HEK293T (cell line): ENCODE data around the gene C9orf85.

Experiments used
- CTCF ChIA-PET: fragments of 350-600 bp; formaldehyde crosslinking; extraction: SDS; loops from one replicate; lab custom pipeline; 2021; ENCODE audit warnings: antibody characterized with exemption, inconsistent platforms; lab: Yijun Ruan, JAX
- POLR2A ChIA-PET: fragments of 350-600 bp; formaldehyde crosslinking; extraction: SDS; loops from one replicate; lab custom pipeline; 2020; ENCODE audit warnings: antibody characterized with exemption, inconsistent platforms; lab: Yijun Ruan, JAX
- DNase-seq: peaks from one replicate; pipeline ENCODE4 v3.0.0; 2012; ENCODE audit warnings: mixed read lengths; ENCODE audit errors: extremely low spot score
- ARNT ChIP-seq: fragments of 450-650 bp; IDR thresholded peaks from 2 replicates; pipeline ENCODE4 v1.6.1; 2017; ENCODE audit warnings: mild to moderate bottlenecking
- BHLHE40 ChIP-seq: fragments of 450-650 bp; IDR thresholded peaks from 2 replicates; pipeline ENCODE4 v1.6.1; 2016; ENCODE audit warnings: mild to moderate bottlenecking, moderate library complexity, borderline replicate concordance
- CTBP1 ChIP-seq: fragments of 450-650 bp; IDR thresholded peaks from 2 replicates; pipeline ENCODE4 v1.6.1; 2016; ENCODE audit warnings: borderline replicate concordance
- ELF4 ChIP-seq: fragments of 450-650 bp; IDR thresholded peaks from 2 replicates; pipeline ENCODE4 v1.6.1; 2017; ENCODE audit warnings: antibody characterized with exemption
- FOXA1 ChIP-seq: fragments of 450-650 bp; IDR thresholded peaks from 2 replicates; pipeline ENCODE4 v1.6.1; 2016; ENCODE audit warnings: mild to moderate bottlenecking
- FOXK2 ChIP-seq: fragments of 450-650 bp; IDR thresholded peaks from 2 replicates; pipeline ENCODE4 v1.6.1; 2016; ENCODE audit warnings: mild to moderate bottlenecking
- FOXM1 ChIP-seq: fragments of 450-650 bp; IDR thresholded peaks from 2 replicates; pipeline ENCODE4 v1.6.1; 2017; ENCODE audit warnings: mild to moderate bottlenecking, borderline replicate concordance
- HDGF ChIP-seq: fragments of 450-650 bp; IDR thresholded peaks from 2 replicates; pipeline ENCODE4 v1.6.1; 2017; ENCODE audit warnings: antibody characterized with exemption, borderline replicate concordance
- L3MBTL2 ChIP-seq: fragments of 450-650 bp; conservative IDR thresholded peaks from 2 replicates; pipeline ENCODE4 v1.6.1; 2016; ENCODE audit warnings: mild to moderate bottlenecking
- LEF1 ChIP-seq: fragments of 450-650 bp; IDR thresholded peaks from 2 replicates; pipeline ENCODE4 v1.6.1; 2017; ENCODE audit warnings: mild to moderate bottlenecking, borderline replicate concordance
- NFRKB ChIP-seq: fragments of 450-650 bp; IDR thresholded peaks from 2 replicates; pipeline ENCODE4 v1.6.1; 2016; ENCODE audit warnings: mild to moderate bottlenecking, moderate library complexity
- SP1 ChIP-seq: fragments of 450-650 bp; IDR thresholded peaks from 2 replicates; pipeline ENCODE4 v1.6.1; 2017
- SUZ12 ChIP-seq: fragments of 450-650 bp; IDR thresholded peaks from 2 replicates; pipeline ENCODE4 v1.6.1; 2016; ENCODE audit warnings: mild to moderate bottlenecking
- TARDBP ChIP-seq: fragments of 450-650 bp; IDR thresholded peaks from 2 replicates; pipeline ENCODE4 v1.6.1; 2016
- ZNF384 ChIP-seq: fragments of 450-650 bp; IDR thresholded peaks from 2 replicates; pipeline ENCODE4 v1.6.1; 2016
- TF ChIP-seq, protein P1 (sequence below): fragments of 450-650 bp; IDR thresholded peaks from 2 replicates; pipeline ENCODE4 v1.6.1; 2016

Gene C9orf85

GRCh38 chr9:71909887-71910649 is 1.4 kb upstream of the C9orf85 start:
- DNase-seq: peak; percentile 30
- ChIA-PET POLR2A (no interaction called here), CTCF (no interaction called here)
- no peak for TF ChIP-seq ARNT
- TF ChIP-seq CTBP1: no peak
- no peak for TF ChIP-seq FOXM1

- TF ChIP-seq L3MBTL2 (no peak), NFRKB (no peak), SUZ12 (no peak), ZNF384 (no peak), ELF4 (no peak), FOXK2 (no peak), ARNT (no peak), HDGF (no peak), CTBP1 (no peak), TARDBP (no peak), SP1 (no peak), FOXM1 (no peak), BHLHE40 (no peak), LEF1 (no peak), FOXA1 (no peak)
- TF ChIP-seq, protein P1, sequence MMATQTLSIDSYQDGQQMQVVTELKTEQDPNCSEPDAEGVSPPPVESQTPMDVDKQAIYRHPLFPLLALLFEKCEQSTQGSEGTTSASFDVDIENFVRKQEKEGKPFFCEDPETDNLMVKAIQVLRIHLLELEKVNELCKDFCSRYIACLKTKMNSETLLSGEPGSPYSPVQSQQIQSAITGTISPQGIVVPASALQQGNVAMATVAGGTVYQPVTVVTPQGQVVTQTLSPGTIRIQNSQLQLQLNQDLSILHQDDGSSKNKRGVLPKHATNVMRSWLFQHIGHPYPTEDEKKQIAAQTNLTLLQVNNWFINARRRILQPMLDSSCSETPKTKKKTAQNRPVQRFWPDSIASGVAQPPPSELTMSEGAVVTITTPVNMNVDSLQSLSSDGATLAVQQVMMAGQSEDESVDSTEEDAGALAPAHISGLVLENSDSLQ: no peak
- no peak for DNase-seq
- ChIA-PET POLR2A (interaction anchor here (1.2 kb wide), 2 partner anchors 9 to 20 kb away, joined by 3 to 5 read pairs; no protein-coding TSS in a partner anchor), CTCF (no interaction called here)
These were observed 784 bp upstream of the C9orf85 start for GRCh38 chr9:71910650-71911060.

DNA sequence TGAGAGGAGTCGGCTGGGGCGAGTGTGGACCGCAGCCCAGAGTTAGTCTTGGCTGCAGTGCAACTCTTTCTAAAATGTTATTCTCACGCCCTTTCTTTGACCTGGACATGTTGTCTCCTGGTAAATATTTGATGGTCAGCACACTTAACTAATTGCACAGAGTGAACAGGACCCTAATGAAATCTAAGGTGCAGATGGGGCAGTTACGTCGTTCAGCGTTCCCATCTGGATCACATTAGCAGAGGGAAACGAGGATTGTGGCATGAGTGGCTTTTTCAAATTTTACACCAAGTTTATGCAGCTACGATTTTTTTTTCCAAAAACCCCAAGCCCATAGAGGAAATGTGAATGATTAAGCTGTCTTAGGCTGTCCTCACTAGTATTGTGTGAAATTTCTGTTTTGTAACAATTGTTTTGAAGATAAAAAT is 483 bp downstream of the C9orf85 start:
- CTCF ChIA-PET: no interaction called here
- DNase-seq: no peak
- no peak for TF ChIP-seq ARNT
- no peak for TF ChIP-seq FOXM1
- no peak for TF ChIP-seq SP1
- TF ChIP-seq CTBP1: no peak
- TF ChIP-seq SUZ12: no peak
- POLR2A ChIA-PET: interaction anchor here (1.2 kb wide), 2 partner anchors 8 to 19 kb away, joined by 3 to 5 read pairs; no protein-coding TSS in a partner anchor

GRCh38 chr9:71915495-71915894 is 4.1 kb downstream of the C9orf85 start:
- POLR2A ChIA-PET: interaction anchor here (0.8 kb wide), 1 partner anchor 108 kb away, joined by 3 read pairs; no protein-coding TSS in a partner anchor
- no peak for DNase-seq
- CTCF ChIA-PET: no interaction called here
- TF ChIP-seq HDGF: no peak
- TF ChIP-seq SUZ12: no peak
- no peak for TF ChIP-seq FOXA1
- TF ChIP-seq L3MBTL2: no peak
- TF ChIP-seq ELF4: no peak
- no peak for TF ChIP-seq SP1
- no peak for TF ChIP-seq ARNT
- TF ChIP-seq FOXK2: no peak
- TF ChIP-seq FOXM1: no peak
- TF ChIP-seq TARDBP: no peak
- TF ChIP-seq BHLHE40: no peak
- TF ChIP-seq, protein P1: no peak
- TF ChIP-seq CTBP1: no peak
- no peak for TF ChIP-seq NFRKB
- TF ChIP-seq LEF1: no peak
- TF ChIP-seq ZNF384: no peak

GRCh38 chr9:71916834-71917534 is 5.5 kb downstream of the C9orf85 start:
- ChIA-PET CTCF (no interaction called here), POLR2A (no interaction called here)
- TF ChIP-seq FOXA1 (no peak), ZNF384 (no peak), FOXM1 (no peak), SP1 (no peak)
- TF ChIP-seq, protein P1: no peak

GRCh38 chr9:71918419-71918818 is 7.0 kb downstream of the C9orf85 start:
- DNase-seq: no peak
- ChIA-PET CTCF (no interaction called here), POLR2A (no interaction called here)
- TF ChIP-seq FOXK2 (no peak), SUZ12 (no peak), FOXA1 (no peak), FOXM1 (no peak), NFRKB (no peak), LEF1 (no peak), BHLHE40 (no peak), HDGF (no peak), ARNT (no peak), L3MBTL2 (no peak), TARDBP (no peak), ELF4 (no peak), SP1 (no peak), ZNF384 (no peak), CTBP1 (no peak)
- TF ChIP-seq, protein P1: no peak

More at GRCh38 chr9:71916834-71917534, 5.5 kb downstream of the C9orf85 start:
- DNase-seq: no peak
